ENCODE measurements around the gene PLD1.

DNA sequence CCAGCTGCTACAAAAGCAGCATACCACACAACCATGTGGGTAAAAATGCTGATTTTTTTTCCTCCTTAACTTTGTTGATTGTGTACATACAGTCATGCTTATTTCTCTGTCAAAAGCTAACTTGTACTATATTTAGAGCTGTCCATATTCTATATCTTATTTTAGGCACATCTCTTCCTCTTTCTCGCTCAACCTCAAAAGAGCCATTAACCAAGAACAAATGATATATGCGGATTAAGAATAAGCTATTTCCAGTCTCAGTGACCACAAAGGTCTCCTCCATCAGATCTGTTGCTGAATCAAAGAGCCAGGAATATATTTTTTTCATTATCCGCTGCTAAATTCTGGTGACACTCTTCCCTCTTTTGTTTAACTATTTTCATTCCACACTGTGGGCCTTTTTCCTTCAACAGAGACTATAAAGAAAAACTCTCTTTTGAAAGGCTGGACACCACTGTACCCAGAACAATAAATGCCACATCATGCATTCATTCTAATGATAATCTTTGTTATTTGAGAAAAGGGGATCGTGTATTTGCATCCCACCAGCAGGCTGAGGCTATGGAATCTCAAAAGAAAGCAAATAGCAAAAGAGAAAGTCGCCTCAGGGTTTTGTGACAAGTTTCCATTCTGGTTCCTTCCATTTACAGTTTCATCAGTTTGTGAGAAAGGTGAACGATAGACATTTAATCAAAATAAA lies 40.8 kb upstream of the PLD1 start:
- TF ChIP-seq, protein P1, sequence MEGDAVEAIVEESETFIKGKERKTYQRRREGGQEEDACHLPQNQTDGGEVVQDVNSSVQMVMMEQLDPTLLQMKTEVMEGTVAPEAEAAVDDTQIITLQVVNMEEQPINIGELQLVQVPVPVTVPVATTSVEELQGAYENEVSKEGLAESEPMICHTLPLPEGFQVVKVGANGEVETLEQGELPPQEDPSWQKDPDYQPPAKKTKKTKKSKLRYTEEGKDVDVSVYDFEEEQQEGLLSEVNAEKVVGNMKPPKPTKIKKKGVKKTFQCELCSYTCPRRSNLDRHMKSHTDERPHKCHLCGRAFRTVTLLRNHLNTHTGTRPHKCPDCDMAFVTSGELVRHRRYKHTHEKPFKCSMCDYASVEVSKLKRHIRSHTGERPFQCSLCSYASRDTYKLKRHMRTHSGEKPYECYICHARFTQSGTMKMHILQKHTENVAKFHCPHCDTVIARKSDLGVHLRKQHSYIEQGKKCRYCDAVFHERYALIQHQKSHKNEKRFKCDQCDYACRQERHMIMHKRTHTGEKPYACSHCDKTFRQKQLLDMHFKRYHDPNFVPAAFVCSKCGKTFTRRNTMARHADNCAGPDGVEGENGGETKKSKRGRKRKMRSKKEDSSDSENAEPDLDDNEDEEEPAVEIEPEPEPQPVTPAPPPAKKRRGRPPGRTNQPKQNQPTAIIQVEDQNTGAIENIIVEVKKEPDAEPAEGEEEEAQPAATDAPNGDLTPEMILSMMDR (IDR thresholded peaks at IDR 0.05): no peak
- TF ChIP-seq POLR2A (IDR thresholded peaks at IDR 0.05): no peak

Measured in gastroesophageal sphincter (tissue), 3 donors.